NAMALWA (cell line): ENCODE measurements around the gene ATXN1.
A peak's percentile ranks its signal among the peaks of the same experiment; 100 is the strongest.
"Not testable (repeated sequence)": the region's sequence is repeated elsewhere in the genome, so short reads cannot be mapped to it uniquely, and the experiment has no call there.

Experiments
- DNase-seq: peaks from one replicate; pipeline ENCODE4 v3.0.0-alpha.2; 2015; ENCODE audit warnings: low spot score

The ATXN1 gene

DNA sequence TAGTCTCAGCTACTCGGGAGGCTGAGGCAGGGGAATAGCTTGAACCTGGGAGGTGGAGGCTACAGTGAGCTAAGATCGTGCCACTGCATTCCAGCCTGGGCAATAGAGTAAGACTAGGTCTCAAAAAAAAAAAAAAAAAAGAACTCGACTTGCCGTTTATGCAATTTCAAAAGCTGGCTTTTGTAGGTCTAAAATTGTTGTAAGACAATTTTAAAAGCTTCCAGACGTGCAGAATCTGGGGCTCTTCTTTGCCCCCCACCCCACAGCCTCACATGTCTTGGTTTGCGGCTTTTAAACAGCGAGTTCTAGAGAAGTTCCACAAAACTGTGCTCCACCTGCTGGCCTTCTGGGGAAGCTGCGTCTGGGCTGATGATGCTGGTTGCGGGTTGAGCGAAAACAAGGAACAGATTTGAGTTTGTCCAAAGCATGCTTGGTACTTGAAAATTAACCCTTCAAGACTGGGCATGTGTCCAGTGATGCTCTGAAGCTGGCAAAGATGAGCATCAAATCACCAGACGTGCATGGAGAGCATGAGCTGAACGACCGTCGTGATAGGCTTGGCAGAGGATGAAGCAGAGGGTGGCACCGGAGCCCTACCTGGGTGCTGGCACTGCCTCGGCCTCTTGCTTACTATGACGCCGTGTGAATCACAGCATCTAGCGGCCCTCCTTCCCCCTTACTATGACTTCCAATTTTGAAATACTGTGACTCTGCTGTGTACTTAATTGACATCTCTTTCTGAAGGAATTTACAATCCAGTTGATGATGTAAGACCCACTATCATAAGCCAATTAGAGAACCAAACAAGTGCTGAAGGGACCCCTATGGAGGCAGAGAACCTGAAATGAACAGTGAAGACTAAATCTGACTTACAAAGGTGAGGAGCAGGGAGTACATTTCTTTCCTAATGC, 351.5 kb downstream of the ATXN1 start:
- peak; percentile 85 for DNase-seq

GRCh38 chr6:16408766-16409165, 352.5 kb downstream of the ATXN1 start:
- DNase-seq: no peak

DNA sequence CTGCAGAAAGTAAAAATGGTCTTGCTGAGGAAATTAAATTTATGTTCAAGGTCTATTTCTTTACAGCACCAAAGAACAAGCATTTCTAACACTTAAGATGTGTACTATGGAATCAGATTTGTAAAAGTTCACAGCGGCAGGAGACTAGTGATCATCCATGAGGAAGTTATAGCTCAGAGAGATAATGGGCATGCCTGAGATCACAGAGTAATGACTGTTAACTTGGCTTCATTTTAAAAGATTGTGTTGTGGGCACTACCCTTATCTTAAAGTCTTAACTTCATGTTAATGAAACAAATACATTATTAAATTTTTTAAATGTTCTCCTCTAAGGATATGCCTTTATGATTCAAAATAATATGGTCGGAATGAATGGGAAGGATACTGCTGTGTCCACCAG, 354.3 kb downstream of the ATXN1 start:
- DNase-seq: no peak

DNA sequence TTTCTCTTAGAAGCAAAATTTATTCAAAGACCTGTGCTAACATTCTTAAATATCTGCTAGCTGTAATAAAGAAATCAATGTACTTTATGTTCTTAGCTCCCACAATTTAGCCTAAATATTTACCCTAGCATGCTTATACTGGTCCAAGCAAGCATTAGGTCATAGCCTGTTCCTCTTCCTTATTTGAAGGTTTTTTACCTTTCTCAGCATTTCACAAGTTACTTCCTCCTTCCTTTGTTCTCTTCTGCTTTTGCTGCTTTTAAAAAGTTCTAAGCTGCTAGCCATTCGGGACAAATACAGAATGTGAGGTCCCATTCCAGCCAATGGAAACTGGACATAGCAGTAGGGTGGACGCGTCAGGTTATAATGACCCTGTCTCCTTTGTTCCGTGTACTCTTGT, 354.7 kb downstream of the ATXN1 start:
- DNase-seq: peak; percentile 30

GRCh38 chr6:16405375-16405774, 355.9 kb downstream of the ATXN1 start:
- no peak for DNase-seq

GRCh38 chr6:16404456-16404855, 356.8 kb downstream of the ATXN1 start:
- DNase-seq: no peak

DNA sequence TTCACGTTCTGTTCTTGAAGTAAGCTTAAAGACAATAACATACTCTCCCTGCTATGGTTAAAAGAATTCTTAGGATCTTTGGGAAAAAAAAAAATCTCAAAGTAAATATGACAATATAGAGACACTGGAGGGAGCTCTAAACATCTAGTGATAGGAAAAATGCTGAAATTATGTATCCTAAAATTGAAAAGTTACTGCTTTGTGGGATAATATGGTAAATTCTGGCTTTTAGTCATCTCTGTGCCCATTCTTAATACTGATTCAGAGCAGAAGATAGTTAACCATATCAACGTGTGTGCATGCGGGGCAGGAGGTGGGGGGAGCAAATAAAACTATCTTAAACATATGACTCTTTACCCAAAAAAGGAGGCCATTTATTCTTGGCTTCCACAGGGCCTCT, 357.4 kb downstream of the ATXN1 start:
- no peak for DNase-seq

GRCh38 chr6:16402581-16402900, 358.7 kb downstream of the ATXN1 start:
- no peak for DNase-seq

GRCh38 chr6:16400248-16400760, 361.0 kb downstream of the ATXN1 start:
- no peak for DNase-seq

- no peak for DNase-seq
Observed at GRCh38 chr6:16399695-16400094, 361.6 kb downstream of the ATXN1 start.

DNA sequence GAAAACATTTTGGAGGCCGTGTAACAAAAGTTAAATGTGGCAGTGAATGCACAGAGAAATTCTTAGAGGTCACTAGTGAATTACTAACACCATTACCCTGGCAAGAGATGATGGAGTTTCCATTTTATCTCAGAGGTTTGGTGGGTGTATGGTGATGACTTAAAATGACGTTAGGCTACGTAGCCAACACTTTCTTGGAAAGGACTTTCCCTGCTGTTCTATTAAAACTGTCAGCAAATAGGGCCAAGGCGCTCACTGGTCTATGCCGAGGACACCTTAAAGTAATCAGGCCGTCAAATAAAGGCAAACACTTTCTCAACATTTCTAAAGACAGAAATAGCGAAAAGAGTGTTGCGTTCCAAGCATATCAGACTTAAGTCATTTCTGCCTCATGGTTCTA, 362.1 kb downstream of the ATXN1 start:
- no peak for DNase-seq

- DNase-seq: no peak
Observed at GRCh38 chr6:16398587-16398986, 362.7 kb downstream of the ATXN1 start.

DNA sequence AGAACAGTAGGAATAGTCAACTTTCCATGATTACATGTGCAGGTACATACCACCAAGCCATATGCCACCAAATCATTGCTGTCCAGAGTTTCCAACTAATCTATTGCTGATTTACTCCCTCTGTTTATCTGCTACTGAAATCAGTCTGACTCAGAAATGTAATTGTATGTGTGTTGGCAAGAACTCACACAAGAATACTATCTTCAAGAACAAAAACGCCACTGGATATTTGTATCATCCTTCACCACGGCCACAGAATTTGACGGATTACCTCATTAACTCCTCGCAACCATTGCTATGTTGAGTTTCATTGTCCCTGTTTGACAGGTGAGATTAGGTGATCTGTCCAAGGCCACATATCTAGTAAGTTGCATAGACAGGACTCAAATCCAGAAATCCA, 363.6 kb downstream of the ATXN1 start:
- DNase-seq: no peak

GRCh38 chr6:16396497-16397319, 364.6 kb downstream of the ATXN1 start:
- no peak for DNase-seq

- no peak for DNase-seq
Observed at GRCh38 chr6:16394632-16395031, 366.6 kb downstream of the ATXN1 start.

DNA sequence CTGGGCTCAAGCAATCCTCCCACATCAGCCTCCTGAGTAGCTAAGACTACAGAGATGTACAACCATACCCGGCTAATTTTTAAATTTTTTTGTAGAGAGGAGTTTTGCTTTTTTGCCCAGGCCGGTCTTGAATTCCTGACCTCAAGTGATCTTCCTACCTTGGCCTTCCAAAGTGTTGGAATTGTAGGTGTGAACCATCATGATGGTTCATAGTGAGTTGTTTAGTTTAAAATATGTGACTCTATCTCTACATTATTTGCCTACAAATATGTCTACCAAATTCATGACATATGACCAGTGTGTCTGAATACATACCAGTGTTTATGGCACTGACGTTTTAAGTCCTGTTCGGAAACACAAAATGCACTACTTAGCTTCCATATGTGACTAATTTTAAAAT, 367.9 kb downstream of the ATXN1 start:
- DNase-seq: no peak

DNA sequence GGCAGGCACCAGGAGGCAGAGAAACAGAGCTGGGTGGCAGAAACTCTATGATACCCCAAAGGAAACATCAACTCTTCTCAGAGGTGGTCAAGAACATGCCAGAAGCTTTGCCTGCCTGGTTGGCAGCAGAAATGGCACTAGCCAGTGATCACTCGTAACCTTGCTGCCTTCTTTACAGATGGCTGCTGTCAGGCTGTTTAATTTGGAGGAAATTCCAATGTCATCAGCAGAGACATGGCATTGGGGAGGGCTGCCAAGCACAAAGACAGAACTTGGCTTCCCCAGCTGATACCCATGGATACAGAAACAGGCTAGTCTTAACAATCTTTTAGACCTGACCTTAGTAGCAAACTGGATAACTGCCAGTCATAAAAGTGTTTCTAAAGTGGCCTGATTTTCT, 369.2 kb downstream of the ATXN1 start:
- DNase-seq: no peak

DNA sequence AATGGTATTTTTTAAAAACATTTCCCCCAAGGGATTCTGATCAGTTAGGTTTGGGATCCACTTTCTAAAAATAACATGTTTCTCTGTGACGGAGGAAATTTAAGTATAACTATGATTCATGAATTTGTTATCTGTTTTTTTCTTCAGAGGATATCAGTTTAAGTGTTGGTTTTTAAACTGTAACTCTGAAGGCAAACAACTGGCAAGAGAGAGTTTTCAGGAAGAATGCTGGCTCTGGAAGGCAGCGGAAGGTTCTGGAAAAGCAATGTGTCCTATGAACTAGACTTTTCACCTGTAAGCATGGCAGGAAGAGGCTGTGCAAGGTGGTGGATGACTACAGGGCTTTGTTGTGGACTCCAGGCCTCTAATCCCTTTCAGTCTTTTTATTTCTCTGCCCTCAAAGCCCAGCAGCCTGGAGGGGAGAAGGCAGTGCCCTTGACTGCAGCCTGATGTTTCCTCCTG, 369.8 kb downstream of the ATXN1 start:
- no peak for DNase-seq

- DNase-seq: not testable (repeated sequence)
Observed at GRCh38 chr6:16390909-16391450, 370.3 kb downstream of the ATXN1 start.

DNA sequence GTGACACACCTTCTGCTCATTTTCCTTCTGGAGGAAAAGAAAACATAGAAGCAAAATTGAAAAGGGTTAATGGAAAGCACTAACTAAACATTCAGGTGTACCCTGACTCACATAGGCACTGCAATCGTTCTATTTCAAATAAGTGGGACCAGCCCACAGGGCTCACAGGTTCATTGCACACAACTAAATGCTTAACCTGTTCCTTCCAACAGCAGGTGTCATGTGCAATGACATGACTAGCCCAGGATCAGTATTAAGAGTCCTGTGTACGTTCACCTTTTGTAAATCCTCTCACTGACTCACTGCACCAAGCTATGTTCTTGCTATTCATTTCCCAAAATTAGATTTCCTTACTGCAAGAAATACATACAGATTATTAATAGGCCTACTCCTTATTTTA, 371.6 kb downstream of the ATXN1 start:
- DNase-seq: no peak

- DNase-seq: no peak
Observed at GRCh38 chr6:16388488-16388887, 372.8 kb downstream of the ATXN1 start.

- DNase-seq: no peak
Observed at GRCh38 chr6:16386057-16386456, 375.2 kb downstream of the ATXN1 start.
